ENCODE data around the gene PDILT.
"Not testable (repeated sequence)": the region's sequence is repeated elsewhere in the genome, so short reads cannot be mapped to it uniquely, and the experiment has no call there.

The PDILT gene

GRCh38 chr16:20359997-20360396, 44.5 kb downstream of the PDILT start:
- DNase-seq, result no peak

GRCh38 chr16:20355114-20355782, 49.3 kb downstream of the PDILT start:
- DNase-seq, result no peak

- DNase-seq, result no peak
Observed at GRCh38 chr16:20353379-20353778, 51.2 kb downstream of the PDILT start.

GRCh38 chr16:20352615-20353014, 51.9 kb downstream of the PDILT start, which contains the start of gene UMOD:
UMOD (minus strand) TSS chr16:20352715; CDS start chr16:20350737, 1,978 bp downstream.
- no peak for DNase-seq

- DNase-seq, result no peak
Observed at GRCh38 chr16:20349615-20350014, 54.9 kb downstream of the PDILT start.

GRCh38 chr16:20348365-20349185, 56.0 kb downstream of the PDILT start:
- DNase-seq, result no peak

GRCh38 chr16:20347666-20348364, 56.7 kb downstream of the PDILT start:
- DNase-seq, result no peak

- DNase-seq, result no peak
Observed at GRCh38 chr16:20344611-20345010, 59.9 kb downstream of the PDILT start.

GRCh38 chr16:20339744-20340143, 64.8 kb downstream of the PDILT start:
- no peak for DNase-seq

- DNase-seq, result no peak
Observed at GRCh38 chr16:20336955-20337354, 67.6 kb downstream of the PDILT start.

- no peak for DNase-seq
Observed at GRCh38 chr16:20334396-20334795, 70.1 kb downstream of the PDILT start.

GRCh38 chr16:20333120-20333519, 71.4 kb downstream of the PDILT start:
- DNase-seq, result no peak

GRCh38 chr16:20332411-20332810, 72.1 kb downstream of the PDILT start:
- no peak for DNase-seq

- no peak for DNase-seq
Observed at GRCh38 chr16:20331635-20332034, 72.9 kb downstream of the PDILT start.

GRCh38 chr16:20329392-20330138, 75.0 kb downstream of the PDILT start:
- DNase-seq, result no peak

- no peak for DNase-seq
Observed at GRCh38 chr16:20327444-20328041, 77.0 kb downstream of the PDILT start, which contains the start of gene GP2. GP2 (minus strand) TSS chr16:20327513; CDS start chr16:20326431, 1,082 bp downstream.

GRCh38 chr16:20326321-20326720, 78.2 kb downstream of the PDILT start:
- no peak for DNase-seq

GRCh38 chr16:20325005-20325404, 79.5 kb downstream of the PDILT start:
- DNase-seq, result no peak

GRCh38 chr16:20323591-20324117, 80.9 kb downstream of the PDILT start:
- no peak for DNase-seq

GRCh38 chr16:20322696-20323095, 81.8 kb downstream of the PDILT start:
- DNase-seq, result no peak

- DNase-seq, result no peak
Observed at GRCh38 chr16:20321671-20322070, 82.9 kb downstream of the PDILT start.

GRCh38 chr16:20321051-20321450, 83.5 kb downstream of the PDILT start:
- DNase-seq, result not testable (repeated sequence)

Data from activated gamma-delta T cell treated with Interleukin-2 at 50 U/mL for 16 hours (primary cell).